Thoracic aorta (tissue), 2 donors: Measurements from ENCODE around the gene SIAH1. TPM values are rescaled to one million over a fixed set of nuclear protein-coding genes. Genes with fewer than 3 reads are reported as not detected.
A peak's percentile ranks its signal among the peaks of the same experiment; 100 is the strongest.

Experiments
- ATAC-seq: fragments of 150-250 bp; one replicate; pipeline ENCODE4 v1.8.0; 2017; ENCODE audit warnings: low read depth; ENCODE audit not compliant: insufficient number of reproducible peaks, low FRiP score
- DNase-seq: peaks from one replicate; pipeline ENCODE4 v3.0.0-alpha.2; 2020; ENCODE audit warnings: low spot score
- H3K27ac ChIP-seq, 2 donors: fragments of 200-600 bp; sonication (generic); 1 replicate in 1 of 2; 2 replicates in 1 of 2; pipeline ENCODE4 v1.5.1; 2016; ENCODE audit warnings: mild to moderate bottlenecking in 2 of 2, moderate library complexity in 2 of 2
- H3K27me3 ChIP-seq: fragments of 200-600 bp; sonication (generic); replicated peaks from 2 replicates; pipeline ENCODE4 v1.6.0; 2016; ENCODE audit warnings: mild to moderate bottlenecking; ENCODE audit not compliant: insufficient read depth
- H3K36me3 ChIP-seq: fragments of 200-600 bp; sonication (generic); one replicate; pipeline ENCODE4 v1.5.1; 2016
- H3K4me1 ChIP-seq, 2 donors: fragments of 200-600 bp; sonication (generic); 1 replicate in 1 of 2; 2 replicates in 1 of 2; pipeline versions ENCODE4 v1.5.1 to v1.6.0; 2016; ENCODE audit warnings: low read depth in 2 of 2, mild to moderate bottlenecking in 1 of 2; ENCODE audit not compliant: control insufficient read depth in 1 of 2
- H3K4me3 ChIP-seq: fragments of 200-600 bp; sonication (generic); 2 replicates; pipeline ENCODE4 v1.5.1; 2016; ENCODE audit warnings: mild to moderate bottlenecking
- H3K9me3 ChIP-seq: fragments of 200-600 bp; sonication (generic); 2 replicates; pipeline ENCODE4 v1.5.1; 2016
- total RNA-seq, 2 donors: library from RNA; depleted of rRNA; stranded (reverse); fragments of >200 nt; gene quantifications; one replicate each; pipeline versions ENCODE4 v1.1.0 to v1.2.3, GENCODE V29; 2016
- TF ChIP-seq, protein P1 (sequence below): fragments of 200-600 bp; sonication (generic); IDR thresholded peaks from one replicate; pipeline ENCODE4 v1.5.1; 2019; ENCODE audit warnings: antibody characterized with exemption

The SIAH1 gene, protein sequence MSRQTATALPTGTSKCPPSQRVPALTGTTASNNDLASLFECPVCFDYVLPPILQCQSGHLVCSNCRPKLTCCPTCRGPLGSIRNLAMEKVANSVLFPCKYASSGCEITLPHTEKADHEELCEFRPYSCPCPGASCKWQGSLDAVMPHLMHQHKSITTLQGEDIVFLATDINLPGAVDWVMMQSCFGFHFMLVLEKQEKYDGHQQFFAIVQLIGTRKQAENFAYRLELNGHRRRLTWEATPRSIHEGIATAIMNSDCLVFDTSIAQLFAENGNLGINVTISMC
- 10 to 100 TPM; 28.2 to 40.8 TPM for total RNA-seq

DNA sequence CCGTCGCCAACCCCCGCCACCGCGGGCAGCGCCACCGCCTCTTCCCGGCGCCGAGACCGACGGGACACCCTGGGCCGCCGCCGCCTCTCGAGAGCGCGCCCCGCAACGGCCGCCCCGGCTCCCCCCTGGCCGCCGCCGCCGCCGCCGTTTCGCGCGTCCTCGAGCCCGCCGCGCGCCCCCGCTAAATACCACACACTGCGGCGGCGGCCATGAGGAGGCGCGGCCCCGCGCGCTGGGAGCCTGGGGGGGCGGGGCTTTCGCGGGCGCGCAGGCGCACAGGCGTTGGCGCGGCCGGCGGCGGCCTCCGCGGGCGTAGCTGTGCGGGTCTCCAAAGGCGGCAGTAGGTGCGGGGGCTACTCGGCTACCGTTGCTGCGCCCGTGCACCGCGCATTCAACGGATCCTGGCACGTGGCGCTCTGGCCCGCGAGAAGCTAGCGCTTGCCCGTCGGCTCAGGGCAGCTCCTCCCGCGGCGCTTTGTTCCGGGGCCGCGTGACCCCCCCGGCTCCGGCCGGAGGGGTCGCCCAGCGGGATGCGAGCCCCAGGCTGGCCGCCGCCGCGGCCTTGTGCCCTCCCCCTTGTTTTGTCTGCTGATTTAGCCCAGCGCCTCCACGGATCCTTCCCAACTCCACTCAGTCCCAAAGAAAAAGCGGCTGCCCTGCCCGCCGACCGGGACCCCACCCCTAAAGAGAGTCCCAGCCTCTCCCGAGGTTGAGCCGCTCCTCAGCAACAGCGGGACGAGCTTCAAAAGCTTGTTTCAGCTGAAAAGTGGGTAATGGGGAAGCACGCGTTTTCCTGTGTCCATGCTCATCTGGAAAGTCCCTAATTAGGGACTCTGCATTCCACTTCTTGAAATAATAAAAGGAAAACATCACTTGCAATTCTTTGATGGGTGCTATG lies at the start of gene SIAH1:
TSS of gene SIAH1 (minus strand) at position 161 of the 898 bp plus-strand sequence. CDS start 22,985 bp downstream, outside the sequence.
- peak within 1 kb of the TSS; percentile 85 to 93 for H3K27ac ChIP-seq
- no peaks in the 10 kb centered on the region for H3K36me3 ChIP-seq
- H3K4me3 ChIP-seq = peak within 1 kb of the TSS; percentile 92
- H3K27me3 ChIP-seq = no peaks in the 10 kb centered on the region
- DNase-seq (no peak), ATAC-seq (peak; percentile 83)
- H3K4me1 ChIP-seq = peaks cover 23 to 50% of the 10 kb centered on the region in 2 donors
- no peaks in the 10 kb centered on the region for H3K9me3 ChIP-seq
- TF ChIP-seq, protein P1, sequence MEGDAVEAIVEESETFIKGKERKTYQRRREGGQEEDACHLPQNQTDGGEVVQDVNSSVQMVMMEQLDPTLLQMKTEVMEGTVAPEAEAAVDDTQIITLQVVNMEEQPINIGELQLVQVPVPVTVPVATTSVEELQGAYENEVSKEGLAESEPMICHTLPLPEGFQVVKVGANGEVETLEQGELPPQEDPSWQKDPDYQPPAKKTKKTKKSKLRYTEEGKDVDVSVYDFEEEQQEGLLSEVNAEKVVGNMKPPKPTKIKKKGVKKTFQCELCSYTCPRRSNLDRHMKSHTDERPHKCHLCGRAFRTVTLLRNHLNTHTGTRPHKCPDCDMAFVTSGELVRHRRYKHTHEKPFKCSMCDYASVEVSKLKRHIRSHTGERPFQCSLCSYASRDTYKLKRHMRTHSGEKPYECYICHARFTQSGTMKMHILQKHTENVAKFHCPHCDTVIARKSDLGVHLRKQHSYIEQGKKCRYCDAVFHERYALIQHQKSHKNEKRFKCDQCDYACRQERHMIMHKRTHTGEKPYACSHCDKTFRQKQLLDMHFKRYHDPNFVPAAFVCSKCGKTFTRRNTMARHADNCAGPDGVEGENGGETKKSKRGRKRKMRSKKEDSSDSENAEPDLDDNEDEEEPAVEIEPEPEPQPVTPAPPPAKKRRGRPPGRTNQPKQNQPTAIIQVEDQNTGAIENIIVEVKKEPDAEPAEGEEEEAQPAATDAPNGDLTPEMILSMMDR = no peak

DNA sequence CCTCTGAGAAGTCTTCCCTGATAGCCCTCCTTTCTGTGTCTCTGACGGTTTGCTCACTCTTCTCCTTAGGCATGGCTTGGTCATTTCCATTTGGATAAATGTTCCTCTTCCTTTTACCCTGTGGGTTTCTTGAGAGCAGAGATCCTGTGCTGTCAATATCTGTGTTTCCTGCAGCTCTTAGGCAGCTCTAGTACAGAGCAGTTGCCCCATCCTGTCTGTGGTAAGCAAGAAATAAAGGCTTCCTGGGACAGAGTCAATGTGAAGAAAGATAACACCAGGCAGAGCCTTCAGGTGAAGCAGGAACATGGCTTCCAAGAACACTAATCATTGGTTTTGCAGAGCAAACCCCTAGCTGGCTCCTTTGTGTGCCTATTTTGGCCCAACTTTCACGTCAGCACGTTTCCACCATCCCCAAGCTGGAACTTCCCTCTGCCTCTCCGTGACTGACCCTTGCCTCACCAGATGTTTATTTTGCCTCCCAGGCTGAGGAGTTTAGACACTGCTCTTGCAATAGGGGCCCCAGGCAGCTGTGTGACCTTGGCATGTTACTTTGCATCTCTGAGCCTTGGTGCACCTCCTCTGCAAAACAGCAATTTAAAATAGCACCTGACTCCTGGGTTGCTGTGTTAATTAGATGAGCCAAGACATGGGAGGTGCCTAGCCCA lies 49.6 kb upstream of the SIAH1 start:
- no peaks in the 10 kb centered on the region for H3K27me3 ChIP-seq
- no peak overlapping the region for H3K4me3 ChIP-seq
- no peaks in the 10 kb centered on the region for H3K4me1 ChIP-seq
- TF ChIP-seq, protein P1 = no peak
- no peak overlapping the region for H3K27ac ChIP-seq
- ATAC-seq (no peak), DNase-seq (no peak)
- H3K9me3 ChIP-seq = no peaks in the 10 kb centered on the region
- H3K36me3 ChIP-seq = no peaks in the 10 kb centered on the region

DNA sequence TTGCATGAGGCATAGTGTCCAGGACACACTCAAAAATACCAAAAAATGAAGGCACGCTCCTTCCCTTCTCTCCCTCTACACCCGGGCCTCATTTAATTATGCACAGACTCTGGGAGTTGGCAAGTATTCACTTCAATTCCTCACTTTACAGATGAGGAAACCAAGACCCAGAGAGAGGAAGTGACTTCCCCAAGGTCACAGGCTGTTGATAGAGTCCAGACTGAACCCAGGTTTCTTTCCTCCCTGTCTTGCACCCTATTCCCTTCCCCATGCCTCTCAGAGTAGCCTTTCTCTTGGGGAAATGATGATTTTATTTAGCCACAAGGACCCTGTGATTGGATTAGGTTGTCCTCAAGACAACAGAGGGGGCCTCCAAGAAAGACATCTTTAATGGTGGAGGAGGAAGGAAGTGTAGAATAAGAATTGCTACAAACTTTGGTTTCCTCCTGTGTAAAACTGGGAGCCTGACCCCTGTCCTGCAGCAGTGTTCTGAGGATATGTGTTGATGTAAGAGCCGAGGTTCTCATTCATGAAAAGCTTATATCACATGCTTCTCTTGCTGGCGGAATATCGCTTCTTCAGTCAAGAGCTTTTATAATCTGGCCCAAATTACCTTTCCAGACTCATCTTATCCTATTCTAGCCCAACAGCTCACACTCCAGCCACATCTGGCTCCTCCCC lies 48.8 kb upstream of the SIAH1 start:
- Histone ChIP-seq H3K27me3 (no peaks in the 10 kb centered on the region), H3K36me3 (no peaks in the 10 kb centered on the region), H3K27ac (no peak overlapping the region), H3K4me1 (no peaks in the 10 kb centered on the region), H3K9me3 (no peaks in the 10 kb centered on the region), H3K4me3 (no peak overlapping the region)
- DNase-seq = no peak
- no peak for ATAC-seq
- TF ChIP-seq, protein P1 = no peak

DNA sequence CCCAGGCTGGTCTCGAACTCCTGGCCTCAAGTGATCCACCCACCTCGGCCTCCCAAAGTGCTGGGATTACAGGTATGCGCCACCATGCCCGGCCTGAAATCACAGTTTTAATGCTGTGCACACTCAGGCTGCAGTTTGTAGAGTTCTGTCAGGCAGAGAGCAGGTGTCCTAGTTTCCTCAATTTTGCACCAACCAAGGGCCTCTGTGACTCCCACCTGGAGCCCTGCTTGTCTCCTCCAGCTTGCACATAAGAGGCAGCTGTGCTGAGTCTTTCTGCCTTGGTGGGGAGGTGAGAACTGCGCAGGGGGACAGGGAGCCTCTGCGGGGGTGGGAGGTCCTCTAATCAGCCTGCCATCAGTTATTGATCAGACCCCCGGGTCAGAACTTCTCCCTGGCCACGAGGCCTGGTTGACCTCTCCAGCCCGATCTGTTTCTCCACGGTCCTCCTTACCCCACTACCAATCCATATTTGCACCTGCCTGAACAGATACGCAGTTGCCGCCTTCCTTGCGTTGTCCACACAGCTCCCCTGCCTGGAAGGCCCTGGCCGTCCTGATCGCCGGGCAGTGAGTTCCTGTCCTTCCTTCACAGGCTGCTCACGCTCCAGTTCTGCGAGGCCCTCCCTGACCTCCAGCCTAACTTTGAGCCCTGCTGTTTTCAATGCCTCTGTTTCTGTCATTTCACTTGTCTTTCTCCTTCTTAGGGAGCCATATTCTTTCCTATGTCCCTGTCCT lies 48.1 kb upstream of the SIAH1 start:
- no peak for DNase-seq
- no peaks in the 10 kb centered on the region for H3K36me3 ChIP-seq
- TF ChIP-seq, protein P1 = no peak
- H3K9me3 ChIP-seq = no peaks in the 10 kb centered on the region
- no peaks in the 10 kb centered on the region for H3K27me3 ChIP-seq
- H3K4me1 ChIP-seq = no peaks in the 10 kb centered on the region
- no peak overlapping the region for H3K4me3 ChIP-seq
- no peak for ATAC-seq
- H3K27ac ChIP-seq = no peak overlapping the region
